ENCODE results near the gene ZSCAN29.

- TF ChIP-seq, protein P1, sequence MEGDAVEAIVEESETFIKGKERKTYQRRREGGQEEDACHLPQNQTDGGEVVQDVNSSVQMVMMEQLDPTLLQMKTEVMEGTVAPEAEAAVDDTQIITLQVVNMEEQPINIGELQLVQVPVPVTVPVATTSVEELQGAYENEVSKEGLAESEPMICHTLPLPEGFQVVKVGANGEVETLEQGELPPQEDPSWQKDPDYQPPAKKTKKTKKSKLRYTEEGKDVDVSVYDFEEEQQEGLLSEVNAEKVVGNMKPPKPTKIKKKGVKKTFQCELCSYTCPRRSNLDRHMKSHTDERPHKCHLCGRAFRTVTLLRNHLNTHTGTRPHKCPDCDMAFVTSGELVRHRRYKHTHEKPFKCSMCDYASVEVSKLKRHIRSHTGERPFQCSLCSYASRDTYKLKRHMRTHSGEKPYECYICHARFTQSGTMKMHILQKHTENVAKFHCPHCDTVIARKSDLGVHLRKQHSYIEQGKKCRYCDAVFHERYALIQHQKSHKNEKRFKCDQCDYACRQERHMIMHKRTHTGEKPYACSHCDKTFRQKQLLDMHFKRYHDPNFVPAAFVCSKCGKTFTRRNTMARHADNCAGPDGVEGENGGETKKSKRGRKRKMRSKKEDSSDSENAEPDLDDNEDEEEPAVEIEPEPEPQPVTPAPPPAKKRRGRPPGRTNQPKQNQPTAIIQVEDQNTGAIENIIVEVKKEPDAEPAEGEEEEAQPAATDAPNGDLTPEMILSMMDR (conservative IDR thresholded peaks at IDR 0.05), result no peak
- TF ChIP-seq EZH2 (IDR thresholded peaks at IDR 0.05; ENCODE audit: low read depth), result no peak
These were observed 31.4 kb upstream of the ZSCAN29 start for GRCh38 chr15:43402255-43402654.

All from PC-9 (cell line).